Kidney epithelial cell (primary cell): ENCODE data around the gene PDE4B. TPM values are rescaled to one million over a fixed set of nuclear protein-coding genes. Genes with fewer than 3 reads are reported as not detected.
"Not testable (repeated sequence)": the region's sequence is repeated elsewhere in the genome, so short reads cannot be mapped to it uniquely, and the experiment has no call there.

ENCODE experiments used
- DNase-seq: peaks from one replicate; pipeline ENCODE4 v3.0.0-alpha.2; 2010; ENCODE audit warnings: low read depth
- H3K27me3 ChIP-seq: 2 replicates; pipeline ENCODE4 v1.6.0; 2011; ENCODE audit warnings: low read length; ENCODE audit not compliant: control insufficient read depth, insufficient read depth
- H3K36me3 ChIP-seq: 2 replicates; pipeline ENCODE4 v1.5.1; 2011; ENCODE audit warnings: low read length; ENCODE audit not compliant: control insufficient read depth, insufficient read depth
- H3K4me3 ChIP-seq: 2 replicates; pipeline ENCODE4 v1.5.1; 2011; ENCODE audit warnings: low read depth, mild to moderate bottlenecking, control low read depth, low read length
- CTCF ChIP-seq: IDR thresholded peaks from 2 replicates; pipeline ENCODE4 v1.5.1; 2011; ENCODE audit warnings: mild to moderate bottlenecking, moderate library complexity, low read length, control low read depth, inconsistent platforms; ENCODE audit not compliant: insufficient read depth, poor library complexity, severe bottlenecking
- total RNA-seq: library from RNA; depleted of rRNA; stranded (reverse); fragments of >200 nt; gene quantifications from 2 replicates; pipeline ENCODE4 v1.2.3, GENCODE V29; 2015

Gene PDE4B
- total RNA-seq, 1 donor from 2014 or later, result 0.33 TPM

- no peak overlapping the region for H3K4me3 ChIP-seq
- no peak for TF ChIP-seq CTCF
- no peaks in the 10 kb centered on the region for H3K36me3 ChIP-seq
- no peaks in the 10 kb centered on the region for H3K27me3 ChIP-seq
- DNase-seq, result no peak
Measured at GRCh38 chr1:66134004-66134403, 341.3 kb downstream of the PDE4B start.

GRCh38 chr1:66135161-66135560 is 342.5 kb downstream of the PDE4B start:
- no peak overlapping the region for H3K4me3 ChIP-seq
- DNase-seq, result no peak
- TF ChIP-seq CTCF, result no peak
- H3K36me3 ChIP-seq, result no peaks in the 10 kb centered on the region
- no peaks in the 10 kb centered on the region for H3K27me3 ChIP-seq

- H3K27me3 ChIP-seq, H3K36me3 ChIP-seq, DNase-seq, H3K4me3 ChIP-seq: not testable (repeated sequence)
Measured at GRCh38 chr1:66136423-66136822, 343.7 kb downstream of the PDE4B start.

- Histone ChIP-seq H3K4me3 (no peak overlapping the region), H3K36me3 (no peaks in the 10 kb centered on the region), H3K27me3 (no peaks in the 10 kb centered on the region)
- TF ChIP-seq CTCF, result no peak
- DNase-seq, result no peak
Measured at GRCh38 chr1:66137235-66137634, 344.5 kb downstream of the PDE4B start.

- H3K4me3 ChIP-seq, result no peak overlapping the region
- no peak for DNase-seq
- no peak for TF ChIP-seq CTCF
- no peaks in the 10 kb centered on the region for H3K27me3 ChIP-seq
- H3K36me3 ChIP-seq, result no peaks in the 10 kb centered on the region
Measured at GRCh38 chr1:66138613-66139012, 345.9 kb downstream of the PDE4B start.

GRCh38 chr1:66140072-66140471 is 347.4 kb downstream of the PDE4B start:
- H3K4me3 ChIP-seq, result no peak overlapping the region
- no peak for DNase-seq
- no peak for TF ChIP-seq CTCF
- no peaks in the 10 kb centered on the region for H3K36me3 ChIP-seq
- H3K27me3 ChIP-seq, result no peaks in the 10 kb centered on the region
